Hepatocyte (in vitro differentiated cells): ENCODE results near the gene SETD5. TPM values are rescaled to one million over a fixed set of nuclear protein-coding genes. Genes with fewer than 3 reads are reported as not detected.

ENCODE experiments used
- DNase-seq: peaks from one replicate; pipeline ENCODE4 v3.0.0-alpha.2; 2016; ENCODE audit warnings: low spot score
- H2AFZ ChIP-seq: fragments of 200-600 bp; sonication (generic); 2 replicates; pipeline ENCODE4 v1.6.0; 2016; ENCODE audit warnings: antibody characterized with exemption, mild to moderate bottlenecking
- H3K27ac ChIP-seq: fragments of 200-600 bp; sonication (generic); 2 replicates; pipeline ENCODE4 v1.5.1; 2016; ENCODE audit warnings: mild to moderate bottlenecking
- H3K27me3 ChIP-seq: fragments of 200-600 bp; sonication (generic); 2 replicates; pipeline ENCODE4 v1.6.1; 2016
- H3K36me3 ChIP-seq: fragments of 200-600 bp; sonication (generic); replicated peaks from 2 replicates; pipeline ENCODE4 v1.5.1; 2016; ENCODE audit warnings: low read depth; ENCODE audit not compliant: insufficient read depth
- H3K4me1 ChIP-seq: fragments of 200-600 bp; sonication (generic); 2 replicates; pipeline ENCODE4 v1.5.1; 2016; ENCODE audit warnings: mild to moderate bottlenecking, moderate library complexity; ENCODE audit not compliant: insufficient read depth
- H3K4me2 ChIP-seq: fragments of 200-600 bp; sonication (generic); 2 replicates; pipeline ENCODE4 v1.6.0; 2016
- H3K4me3 ChIP-seq: fragments of 200-600 bp; sonication (generic); 2 replicates; pipeline ENCODE4 v1.5.1; 2016; ENCODE audit warnings: mild to moderate bottlenecking
- H3K79me2 ChIP-seq: fragments of 200-600 bp; sonication (generic); 2 replicates; pipeline ENCODE4 v1.6.0; 2017; ENCODE audit warnings: mild to moderate bottlenecking
- H3K9me2 ChIP-seq: fragments of 200-600 bp; sonication (generic); replicated peaks from 2 replicates; pipeline ENCODE4 v1.6.0; 2017; ENCODE audit warnings: mild to moderate bottlenecking; ENCODE audit not compliant: insufficient read depth
- H3K9me3 ChIP-seq: fragments of 200-600 bp; sonication (generic); 2 replicates; pipeline ENCODE4 v1.5.1; 2016; ENCODE audit warnings: low read depth, mild to moderate bottlenecking
- H4K20me1 ChIP-seq: fragments of 200-600 bp; sonication (generic); 2 replicates; pipeline ENCODE4 v1.6.0; 2016; ENCODE audit warnings: mild to moderate bottlenecking; ENCODE audit not compliant: insufficient read depth, poor library complexity, severe bottlenecking
- CTCF ChIP-seq: fragments of 200-600 bp; sonication (generic); IDR thresholded peaks from 2 replicates; pipeline ENCODE4 v1.5.1; 2016; ENCODE audit warnings: antibody characterized with exemption, mild to moderate bottlenecking; ENCODE audit not compliant: poor library complexity
- EZH2 ChIP-seq: fragments of 200-600 bp; sonication (generic); IDR thresholded peaks from 2 replicates; pipeline ENCODE4 v1.6.1; 2016; ENCODE audit warnings: antibody characterized with exemption, mild to moderate bottlenecking, borderline replicate concordance
- EZH2phosphoT487 ChIP-seq: fragments of 200-600 bp; sonication (generic); IDR thresholded peaks from one replicate; pipeline ENCODE4 v1.6.1; 2018; ENCODE audit warnings: antibody characterized with exemption, mild to moderate bottlenecking, low read depth, moderate library complexity; ENCODE audit not compliant: unreplicated experiment, severe bottlenecking
- WGBS: methylation state at CpG from one replicate; pipeline ENCODE4 v1.1.6; 2016; ENCODE audit warnings: low lambda C conversion rate; ENCODE audit errors: missing lambda C conversion rate; 5-methylcytosine and 5-hydroxymethylcytosine counted together
- polyA plus RNA-seq: library from polyadenylated mRNA; unstranded; fragments of >200 nt; fragmentation: Nextera tagmentation; extraction: Ambion mirVana; gene quantifications from 2 replicates; pipeline ENCODE4 v1.2.1, GENCODE V29; 2016
- total RNA-seq: library from RNA; depleted of rRNA; stranded (reverse); fragments of >200 nt; gene quantifications from 2 replicates; pipeline ENCODE4 v1.2.3, GENCODE V29; 2014

The SETD5 gene
- total and polyA plus RNA-seq, 2 experiments from 2014 or later, result 75.2 to 110 TPM

GRCh38 chr3:9408546-9408945 lies 11.1 kb downstream of the SETD5 start:
- Histone ChIP-seq H3K4me2 (no peak overlapping the region), H4K20me1 (peaks cover 100% of the 10 kb centered on the region), H3K4me3 (no peak overlapping the region), H3K27ac (no peak overlapping the region), H3K79me2 (peaks cover 100% of the 10 kb centered on the region), H3K36me3 (no peaks in the 10 kb centered on the region), H3K9me3 (no peaks in the 10 kb centered on the region), H3K4me1 (peaks cover 24% of the 10 kb centered on the region), H3K9me2 (no peaks in the 10 kb centered on the region), H2AFZ (no peak overlapping the region), H3K27me3 (no peaks in the 10 kb centered on the region)
- DNase-seq, result no peak
- TF ChIP-seq CTCF, result no peak
- no peak for TF ChIP-seq EZH2phosphoT487
- TF ChIP-seq EZH2, result no peak
- WGBS, result 91% methylated on average over 1 of the region's 1 CpG

DNA sequence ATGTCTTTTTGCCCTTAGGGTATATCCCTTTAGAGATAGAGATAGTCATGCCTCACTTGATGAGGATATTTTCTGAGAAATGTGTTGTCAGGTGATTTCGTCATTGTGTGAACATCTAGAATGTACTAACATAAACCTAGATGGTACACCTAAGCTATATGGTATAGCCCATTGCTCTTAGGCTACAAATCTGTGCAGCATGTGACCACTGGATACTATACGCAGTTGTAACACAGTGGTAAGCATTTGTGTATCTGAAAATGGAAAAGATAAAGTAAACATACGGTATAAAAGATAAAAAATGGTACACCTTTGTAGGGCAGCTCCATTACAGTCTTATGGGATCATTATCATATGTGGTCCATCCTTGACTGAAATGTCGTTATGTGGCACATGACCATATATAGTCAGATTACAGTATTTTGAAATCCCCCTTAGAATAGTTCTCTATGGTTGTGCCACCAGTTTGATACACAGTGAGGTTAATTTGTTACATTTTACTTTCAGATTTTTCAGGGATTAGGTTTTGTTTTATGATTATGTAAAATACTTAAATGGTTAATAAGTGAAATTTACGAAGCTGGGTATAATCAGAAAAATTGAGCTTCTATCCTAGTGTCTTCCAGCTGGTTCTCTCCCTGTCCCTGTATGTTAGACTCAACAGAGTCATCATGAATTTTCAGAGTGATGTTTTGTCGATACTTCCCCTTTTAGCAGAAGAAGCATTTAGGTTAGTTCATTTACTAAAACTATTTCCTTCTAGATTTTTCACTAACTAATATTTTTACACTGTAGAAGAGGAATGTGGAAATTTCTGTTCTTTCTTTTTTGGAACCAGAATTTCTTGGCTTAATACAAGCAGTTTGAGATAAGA lies 12.8 kb downstream of the SETD5 start:
- Histone ChIP-seq H3K27me3 (no peaks in the 10 kb centered on the region), H3K36me3 (no peaks in the 10 kb centered on the region), H3K4me2 (no peak overlapping the region), H3K4me1 (peaks cover 10% of the 10 kb centered on the region), H3K9me3 (no peaks in the 10 kb centered on the region), H3K9me2 (no peaks in the 10 kb centered on the region), H3K79me2 (peaks cover 100% of the 10 kb centered on the region), H3K27ac (no peak overlapping the region), H4K20me1 (peaks cover 100% of the 10 kb centered on the region), H2AFZ (no peak overlapping the region), H3K4me3 (no peak overlapping the region)
- TF ChIP-seq EZH2 (no peak), CTCF (no peak), EZH2phosphoT487 (no peak)
- no peak for DNase-seq
- 94% methylated on average over 6 of the region's 6 CpGs for WGBS

DNA sequence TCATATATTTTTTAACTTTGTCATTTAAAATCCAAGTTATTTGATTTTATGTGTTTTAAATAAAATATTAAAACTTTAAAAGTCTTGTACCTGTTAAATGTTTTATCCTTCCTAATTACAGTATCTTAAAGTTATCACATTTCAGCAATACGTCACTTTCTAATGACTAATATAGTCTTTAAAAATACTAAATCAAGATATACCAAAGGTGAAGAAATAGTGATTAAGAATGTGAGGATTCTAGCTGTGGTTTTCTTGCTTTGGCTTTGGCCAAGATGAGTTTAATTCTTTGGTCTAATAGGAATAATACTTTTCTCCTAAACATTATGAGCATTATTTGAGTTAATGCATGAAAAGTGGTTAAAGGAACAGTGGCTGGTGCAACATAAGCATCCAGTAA lies 13.9 kb downstream of the SETD5 start:
- no peak overlapping the region for H2AFZ ChIP-seq
- no peak overlapping the region for H3K4me2 ChIP-seq
- H3K79me2 ChIP-seq, result peaks cover 100% of the 10 kb centered on the region
- TF ChIP-seq EZH2 (no peak), EZH2phosphoT487 (no peak), CTCF (no peak)
- H3K4me3 ChIP-seq, result no peak overlapping the region
- DNase-seq, result no peak
- H3K4me1 ChIP-seq, result no peaks in the 10 kb centered on the region
- H3K9me2 ChIP-seq, result no peaks in the 10 kb centered on the region
- H3K36me3 ChIP-seq, result no peaks in the 10 kb centered on the region
- WGBS, result 100% methylated on average over 1 of the region's 1 CpG
- peaks cover 100% of the 10 kb centered on the region for H4K20me1 ChIP-seq
- no peaks in the 10 kb centered on the region for H3K27me3 ChIP-seq
- no peaks in the 10 kb centered on the region for H3K9me3 ChIP-seq
- no peak overlapping the region for H3K27ac ChIP-seq
